Aorta (tissue), 5 donors: Measurements from ENCODE around the gene KIF5A. TPM values are rescaled to one million over a fixed set of nuclear protein-coding genes. Genes with fewer than 3 reads are reported as not detected.
"Not testable (repeated sequence)": the region's sequence is repeated elsewhere in the genome, so short reads cannot be mapped to it uniquely, and the experiment has no call there.

Experiments used
- ATAC-seq: fragments of 200-7000 bp; cut with Tn5 transposase; one replicate; pipeline ENCODE4 v1.9.1; 2022; ENCODE audit warnings: moderate library complexity; ENCODE audit not compliant: low FRiP score
- DNase-seq, 2 donors: peaks; one replicate each; pipeline ENCODE4 v3.0.0-alpha.2; 2020
- H3K27ac ChIP-seq, 2 donors: one replicate each; pipeline ENCODE4 v1.5.1; 2013; ENCODE audit warnings: low read length in 2 of 2, mild to moderate bottlenecking in 2 of 2, moderate library complexity in 2 of 2, control low read depth in 1 of 2, inconsistent platforms in 1 of 2, low read depth in 1 of 2
- H3K27me3 ChIP-seq, 2 donors: one replicate each; pipeline ENCODE4 v1.6.1; 2013; ENCODE audit warnings: control low read depth in 1 of 2, low read length in 1 of 2, mild to moderate bottlenecking in 1 of 2, moderate library complexity in 1 of 2; ENCODE audit not compliant: insufficient read depth in 2 of 2, control insufficient read depth in 1 of 2
- H3K36me3 ChIP-seq, 2 donors: one replicate each; pipeline ENCODE4 v1.6.1; 2013; ENCODE audit warnings: control low read depth in 1 of 2, low read length in 1 of 2, mild to moderate bottlenecking in 1 of 2; ENCODE audit not compliant: insufficient read depth in 2 of 2, control insufficient read depth in 1 of 2
- H3K4me1 ChIP-seq, 2 donors: one replicate each; pipeline ENCODE4 v1.6.1; 2013; ENCODE audit warnings: low read length in 2 of 2, control low read depth in 1 of 2, mild to moderate bottlenecking in 1 of 2, moderate library complexity in 1 of 2; ENCODE audit not compliant: insufficient read depth in 2 of 2, control insufficient read depth in 1 of 2
- H3K4me3 ChIP-seq, 2 donors: one replicate each; pipeline ENCODE4 v1.5.1; 2013; ENCODE audit warnings: low read length in 2 of 2, control low read depth in 1 of 2, mild to moderate bottlenecking in 1 of 2
- H3K9me3 ChIP-seq: one replicate; pipeline ENCODE4 v1.6.1; 2013; ENCODE audit warnings: mild to moderate bottlenecking, low read length; ENCODE audit not compliant: control insufficient read depth
- WGBS, 2 donors: extraction: QIAGEN DNeasy Blood & Tissue Kit; methylation state at CpG; one replicate each; pipeline ENCODE4 v1.1.7; 2013; 5-methylcytosine and 5-hydroxymethylcytosine counted together
- intact Hi-C, 2 donors: fragments of 100-400 bp; cut with DNase I; formaldehyde crosslinking; loops; one replicate each; pipeline versions ENCODE4 v1.14.2 to v1.15.0; 2022
- polyA plus RNA-seq, 2 donors: library from polyadenylated mRNA; stranded (reverse); fragments of 200-250 nt; gene quantifications; one replicate each; pipeline ENCODE4 v1.2.3, GENCODE V29; 2013
- total RNA-seq, 2 donors: library from RNA; stranded (reverse); fragmentation: NEBNext Ultra II Directional; extraction: Animal tissue kit (Norgen Biotek cat#: 25700); gene quantifications; one replicate each; pipeline ENCODE4 v1.2.1, GENCODE V29; 2021
- donor health status: healthy with polysubstance abuse.
- donor health status: Bipolar disorder and iron deficiency.
- donor health status: DM: no; HTN: no; CAD: no.
- donor health status: DM: no; HTN: no; CAD: no.
- donor health status: DM: yes; HTN: yes; CAD: no.

Gene KIF5A
- total and polyA plus RNA-seq, 4 donors = 0.75 to 3.5 (median 1.1) TPM

- H3K4me1 ChIP-seq, ATAC-seq, H3K27me3 ChIP-seq, H3K4me3 ChIP-seq, H3K9me3 ChIP-seq, intact Hi-C loops, DNase-seq: not testable (repeated sequence)
- Histone ChIP-seq H3K27ac (peak overlapping the region in 1 of 2 donors; percentile 12), H3K36me3 (peaks cover 0 to 16% of the 10 kb centered on the region in 2 donors)
- WGBS, 2 donors = 71 to 75% methylated on average over 10 of the region's 10 CpGs
These were observed 32.1 kb upstream of the KIF5A start for GRCh38 chr12:57517718-57518117.

DNA sequence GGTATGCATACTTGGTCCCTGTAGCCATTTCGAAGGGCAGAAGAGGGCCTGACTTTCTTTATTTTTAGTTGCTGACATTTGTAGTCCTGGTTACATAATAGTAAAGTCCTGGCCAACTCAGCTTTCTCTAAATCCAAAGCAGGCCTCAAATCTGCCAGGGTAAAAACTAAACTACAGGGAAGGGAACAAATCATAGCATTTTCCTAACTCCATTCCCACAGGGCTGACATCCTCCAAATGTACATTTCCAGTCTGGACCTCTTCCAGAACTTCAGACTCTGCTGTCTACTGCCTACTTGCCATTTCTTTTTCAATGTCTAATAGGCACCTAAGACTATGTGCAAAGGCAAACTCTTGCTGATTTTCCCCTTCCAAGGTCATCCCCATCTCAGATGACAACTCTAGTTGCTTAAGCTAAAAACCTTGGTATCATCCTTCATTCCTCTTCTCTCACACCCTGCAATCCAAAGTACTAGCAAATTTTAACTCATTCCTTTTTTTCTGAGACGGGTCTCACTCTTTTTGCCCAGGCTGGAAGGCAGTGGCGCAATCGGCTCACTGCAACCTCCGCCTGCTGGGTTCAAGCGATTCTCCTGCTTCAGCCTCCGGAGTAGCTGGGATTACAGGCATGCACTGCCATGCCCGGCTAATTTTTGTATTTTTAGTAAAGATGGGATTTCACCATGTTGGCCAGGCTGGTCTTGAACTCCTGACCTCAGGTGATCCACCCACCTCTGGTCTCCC lies 31.5 kb upstream of the KIF5A start:
- H3K27ac ChIP-seq = peak overlapping the region in 1 of 2 donors; percentile 55
- 63% methylated on average over 8 of the region's 8 CpGs for WGBS, 2 donors

GRCh38 chr12:57518920-57519795 lies 30.7 kb upstream of the KIF5A start:
- Histone ChIP-seq H3K36me3 (peaks cover 0 to 15% of the 10 kb centered on the region in 2 donors), H3K9me3 (no peaks in the 10 kb centered on the region), H3K27me3 (no peaks in the 10 kb centered on the region), H3K27ac (peak overlapping the region in 1 of 2 donors; percentile 93), H3K4me3 (peak overlapping the region; percentile 89 to 95), H3K4me1 (peaks cover 1 to 2% of the 10 kb centered on the region in 2 donors)
- peak in 1 of 2 donors; percentile 67 for DNase-seq
- intact Hi-C loops = no loop called here
- no peak for ATAC-seq
- WGBS, 2 donors = 25 to 26% methylated on average over 7 of the region's 7 CpGs

More for the DNA sequence above, 31.5 kb upstream of the KIF5A start:
- Histone ChIP-seq H3K4me3 (no peak overlapping the region), H3K4me1 (peaks cover 1 to 2% of the 10 kb centered on the region in 2 donors), H3K36me3 (peaks cover 0 to 15% of the 10 kb centered on the region in 2 donors), H3K9me3 (no peaks in the 10 kb centered on the region), H3K27me3 (no peaks in the 10 kb centered on the region)
- DNase-seq (no peak), ATAC-seq (no peak)
- intact Hi-C loops = no loop called here

GRCh38 chr12:57519796-57520052 lies 30.1 kb upstream of the KIF5A start:
- ATAC-seq (no peak), DNase-seq (peak in 1 of 2 donors; percentile 80)
- Histone ChIP-seq H3K36me3 (peaks cover 0 to 13% of the 10 kb centered on the region in 2 donors), H3K27ac (peak overlapping the region; percentile 71 to 93), H3K27me3 (no peaks in the 10 kb centered on the region), H3K4me1 (peaks cover 1 to 2% of the 10 kb centered on the region in 2 donors), H3K9me3 (no peaks in the 10 kb centered on the region), H3K4me3 (peak overlapping the region; percentile 89 to 95)
- 0 to 1% methylated on average over 8 of the region's 8 CpGs for WGBS, 2 donors
- intact Hi-C loops = no loop called here

DNA sequence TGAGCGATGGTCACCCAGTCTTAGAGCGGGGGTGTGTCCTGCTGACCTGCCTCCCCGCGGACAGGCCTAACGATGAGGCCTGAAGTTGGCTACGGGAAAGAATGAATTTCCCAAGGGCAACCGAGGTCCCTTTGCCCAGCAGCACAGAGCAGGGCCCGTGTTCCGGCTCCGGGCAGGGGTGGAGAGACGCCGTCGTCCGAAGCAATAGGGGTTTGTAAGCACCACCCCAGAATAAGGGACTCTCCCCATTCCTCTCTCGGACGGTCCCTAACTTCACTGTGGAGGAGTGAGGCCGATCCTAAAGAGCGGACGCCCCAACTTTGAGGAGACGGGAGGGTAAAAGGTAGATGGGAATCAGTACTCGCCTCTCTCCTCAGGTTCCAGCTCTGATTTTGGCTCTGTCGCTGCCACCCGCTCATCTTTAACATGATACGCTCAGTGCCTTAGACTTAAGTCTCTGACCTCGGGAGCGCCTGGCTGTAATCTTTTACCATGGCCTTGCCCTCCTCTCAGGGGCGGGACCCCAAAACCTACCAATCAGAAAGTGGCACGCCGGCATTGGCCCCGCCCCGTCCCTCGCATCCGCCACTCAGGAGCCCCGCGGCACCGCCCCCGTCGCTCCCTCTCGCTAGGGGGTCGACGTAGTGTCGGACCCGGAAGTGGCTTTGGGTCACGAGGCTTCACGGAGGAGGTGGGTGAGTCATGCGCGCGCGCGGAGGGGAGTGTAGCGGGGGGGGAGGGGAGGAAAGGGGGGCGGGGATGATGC lies 29.6 kb upstream of the KIF5A start, which contains the start of gene DDIT3:
DDIT3 (minus strand) TSS at position 462 of the 766 bp plus-strand sequence. CDS start 3,108 bp downstream, outside the sequence.
- H3K4me1 ChIP-seq = peaks cover 1 to 2% of the 10 kb centered on the region in 2 donors
- intact Hi-C loops = no loop called here
- DNase-seq (peak; percentile 100), ATAC-seq (peak; percentile 94)
- 0 to 1% methylated on average over 42 to 52 of the region's 52 CpGs for WGBS, 2 donors
- H3K9me3 ChIP-seq = no peaks in the 10 kb centered on the region
- H3K4me3 ChIP-seq = peak within 1 kb of the TSS; percentile 89 to 95
- H3K36me3 ChIP-seq = peaks cover 0 to 7% of the 10 kb centered on the region in 2 donors
- H3K27ac ChIP-seq = peak within 1 kb of the TSS; percentile 71 to 93
- no peaks in the 10 kb centered on the region for H3K27me3 ChIP-seq

GRCh38 chr12:57521525-57522010 lies 28.3 kb upstream of the KIF5A start:
- ATAC-seq = no peak
- H3K27me3 ChIP-seq = no peaks in the 10 kb centered on the region
- peaks cover 1 to 2% of the 10 kb centered on the region in 2 donors for H3K4me1 ChIP-seq
- peaks cover 0 to 9% of the 10 kb centered on the region in 2 donors for H3K36me3 ChIP-seq
- no peak overlapping the region for H3K4me3 ChIP-seq
- H3K9me3 ChIP-seq = no peaks in the 10 kb centered on the region
- H3K27ac ChIP-seq = peak overlapping the region; percentile 88 to 89
- intact Hi-C loops = no loop called here
- WGBS, 2 donors = 38 to 41% methylated on average over 17 of the region's 17 CpGs
- DNase-seq = peak in 1 of 2 donors; percentile 61

GRCh38 chr12:57522011-57522886 lies 27.6 kb upstream of the KIF5A start, which contains the start of gene MBD6:
Gene MBD6, plus strand, starts transcription at chr12:57522824. Its CDS starts 1,480 bp downstream, at chr12:57524304.
- no peaks in the 10 kb centered on the region for H3K27me3 ChIP-seq
- no peaks in the 10 kb centered on the region for H3K9me3 ChIP-seq
- peak within 1 kb of the TSS; percentile 88 to 89 for H3K27ac ChIP-seq
- WGBS, 2 donors = 1 to 3% methylated on average over 15 to 57 of the region's 57 CpGs
- intact Hi-C loops = no loop called here
- peak; percentile 94 to 97 for DNase-seq
- H3K36me3 ChIP-seq = peaks cover 0 to 5% of the 10 kb centered on the region in 2 donors
- ATAC-seq = peak; percentile 68
- peak within 1 kb of the TSS; percentile 76 to 86 for H3K4me3 ChIP-seq
- peaks cover 1 to 2% of the 10 kb centered on the region in 2 donors for H3K4me1 ChIP-seq
